GM19438 (cell line): ENCODE results near the gene STX10.

Experiments
- ATAC-seq: cut with Tn5 transposase; IDR thresholded peaks from one replicate; pipeline ENCODE4 v1.9.1; 2021; ENCODE audit warnings: low read depth; ENCODE audit not compliant: unreplicated experiment

Gene STX10

GRCh38 chr19:13121551-13122274 lies 28.5 kb downstream of the STX10 start:
- no peak for ATAC-seq

GRCh38 chr19:13120817-13121216 lies 29.4 kb downstream of the STX10 start:
- no peak for ATAC-seq

- no peak for ATAC-seq
These were observed 30.1 kb downstream of the STX10 start for GRCh38 chr19:13120031-13120430.

- no peak for ATAC-seq
These were observed 30.5 kb downstream of the STX10 start for GRCh38 chr19:13119627-13120026.

- ATAC-seq: no peak
These were observed 31.6 kb downstream of the STX10 start for GRCh38 chr19:13118424-13119193.

- ATAC-seq: peak; percentile 65
These were observed 32.3 kb downstream of the STX10 start, which contains the start of gene NACC1 for GRCh38 chr19:13117772-13118423. NACC1 (plus strand) TSS chr19:13118264; CDS start chr19:13135208, 16,944 bp downstream.

GRCh38 chr19:13117176-13117771 lies 32.9 kb downstream of the STX10 start:
- ATAC-seq: no peak

- peak; percentile 44 for ATAC-seq
These were observed 33.6 kb downstream of the STX10 start, which contains the start of gene TRMT1 for GRCh38 chr19:13116282-13117175. TRMT1 (minus strand) TSS chr19:13116740; CDS start chr19:13116399, 341 bp downstream.

- ATAC-seq: no peak
These were observed 34.3 kb downstream of the STX10 start for GRCh38 chr19:13115936-13116281.

GRCh38 chr19:13112555-13112954 lies 37.6 kb downstream of the STX10 start:
- ATAC-seq: no peak

GRCh38 chr19:13110099-13110610 lies 40.0 kb downstream of the STX10 start:
- ATAC-seq: no peak

GRCh38 chr19:13109361-13110098 lies 40.6 kb downstream of the STX10 start:
- no peak for ATAC-seq

- no peak for ATAC-seq
These were observed 45.1 kb downstream of the STX10 start for GRCh38 chr19:13104848-13105711.

GRCh38 chr19:13104360-13104847 lies 45.8 kb downstream of the STX10 start:
- peak; percentile 42 for ATAC-seq

GRCh38 chr19:13103581-13104359 lies 46.4 kb downstream of the STX10 start:
- no peak for ATAC-seq

- no peak for ATAC-seq
These were observed 47.3 kb downstream of the STX10 start, which contains the start of gene LYL1 for GRCh38 chr19:13102666-13103580. LYL1 (minus strand) TSS chr19:13102858; CDS start chr19:13101171, 1,687 bp downstream.
